Adrenal gland (tissue), 12 donors: Measurements from ENCODE around the gene WDR48. TPM values are rescaled to one million over a fixed set of nuclear protein-coding genes. Genes with fewer than 3 reads are reported as not detected.

ENCODE experiments used
- DNase-seq, 7 donors: peaks; one replicate each; pipeline ENCODE4 v3.0.0-alpha.2; 2019 to 2020
- H3K27ac ChIP-seq, 5 donors: fragments of 200-600 bp; sonication (generic) in 4 of 5; 1 replicate in 3 of 5; 2 replicates in 2 of 5; pipeline versions ENCODE4 v1.5.1 to v1.8.0; 2016 to 2020; ENCODE audit warnings: mild to moderate bottlenecking in 1 of 5
- H3K27me3 ChIP-seq: fragments of 200-600 bp; 2 replicates; pipeline ENCODE4 v1.8.0; 2021
- H3K36me3 ChIP-seq, 2 donors: fragments of 200-600 bp; replicated peaks in 1 of 2; 1 replicate in 1 of 2; 2 replicates in 1 of 2; pipeline versions ENCODE4 v1.5.1 to v1.8.0; 2018 to 2022
- H3K4me1 ChIP-seq, 2 donors: fragments of 200-600 bp; replicated peaks in 1 of 2; 1 replicate in 1 of 2; 2 replicates in 1 of 2; pipeline versions ENCODE4 v1.5.1 to v1.8.0; 2018 to 2021
- H3K4me3 ChIP-seq, 4 donors: fragments of 200-600 bp; sonication (generic) in 3 of 4; one replicate each; pipeline ENCODE4 v1.5.1; 2016 to 2018
- H3K9me3 ChIP-seq, 3 donors: fragments of 200-600 bp; sonication (generic) in 1 of 3; replicated peaks in 1 of 3; 1 replicate in 2 of 3; 2 replicates in 1 of 3; pipeline versions ENCODE4 v1.5.1 to v1.8.0; 2016 to 2021
- CTCF ChIP-seq, 6 experiments: fragments of 450-650 bp in 4 of 6; fragments of 200-600 bp in 2 of 6; sonication (generic) in 1 of 6; IDR thresholded peaks; 1 replicate in 5 of 6; 2 replicates in 1 of 6; pipeline versions ENCODE4 v1.5.1 to v1.8.0; 2016 to 2021; ENCODE audit warnings: antibody characterized with exemption in 6 of 6, mild to moderate bottlenecking in 2 of 6, moderate library complexity in 1 of 6
- POLR2A ChIP-seq, 2 donors: fragments of 450-650 bp; IDR thresholded peaks; one replicate each; pipeline ENCODE4 v1.6.1; 2017; ENCODE audit warnings: antibody characterized with exemption in 2 of 2, mild to moderate bottlenecking in 2 of 2, moderate library complexity in 1 of 2
- WGBS, 4 donors: extraction: QIAGEN DNeasy Blood & Tissue Kit in 2 of 4; methylation state at CpG; one replicate each; pipeline versions ENCODE4 v1.1.5 to v1.1.7; 2013 to 2017; 5-methylcytosine and 5-hydroxymethylcytosine counted together
- intact Hi-C, 2 donors: fragments of 100-400 bp; cut with DNase I; formaldehyde crosslinking; loops; one replicate each; pipeline versions ENCODE4 v1.14.1 to v1.15.0; 2022 to 2023
- polyA plus RNA-seq, 3 donors: library from polyadenylated mRNA; stranded (reverse); fragments of 200-250 nt in 2 of 3; fragments of 350-450 nt in 1 of 3; fragmentation: Illumina TruSeq in 1 of 3; extraction: RNeasy Lipid Tissue Mini Kit (QIAGEN cat#74804) in 1 of 3; gene quantifications; one replicate each; pipeline ENCODE4 v1.2.3, GENCODE V29; 2013 to 2014
- total RNA-seq, 9 donors: library from RNA; depleted of rRNA in 4 of 9; stranded (reverse); fragments of >200 nt in 4 of 9; fragments of 120-200 nt in 1 of 9; fragmentation: NEBNext Ultra II Directional in 1 of 9; extraction: Animal tissue kit (Norgen Biotek cat#: 25700) in 1 of 9; gene quantifications; one replicate each; pipeline versions ENCODE4 v1.1.0 to v1.2.4, GENCODE V29; 2013 to 2023
- donor health status: healthy with polysubstance abuse.
- donor health status: Bipolar disorder and iron deficiency.
- donor health status: DM: yes; HTN: yes; CAD: no.
- donor health status: DM: no; HTN: no; CAD: no.
- donor health status: DM: no; HTN: no; CAD: no.
- donor health status: DM: yes; HTN: yes; CAD: no.

WDR48 gene
- total and polyA plus RNA-seq, 12 donors, result 15.4 to 57.1 (median 28.7) TPM

GRCh38 chr3:39090922-39091321, 39.1 kb downstream of the WDR48 start:
- no peaks in the 10 kb centered on the region for H3K9me3 ChIP-seq
- no peak overlapping the region for H3K27ac ChIP-seq
- intact Hi-C loops, result no loop called here
- DNase-seq, result no peak
- no peaks in the 10 kb centered on the region for H3K4me1 ChIP-seq
- no peak overlapping the region for H3K4me3 ChIP-seq
- H3K27me3 ChIP-seq, result no peaks in the 10 kb centered on the region
- TF ChIP-seq CTCF (IDR thresholded peaks at IDR 0.05) (no peak), POLR2A (IDR thresholded peaks at IDR 0.05) (no peak)
- peaks cover 0 to 76% of the 10 kb centered on the region in 2 donors for H3K36me3 ChIP-seq
- 91 to 96% (median 94%) methylated on average over 2 of the region's 2 CpGs for WGBS, 4 donors

- Histone ChIP-seq H3K4me3 (no peak overlapping the region), H3K27ac (no peak overlapping the region), H3K9me3 (no peaks in the 10 kb centered on the region), H3K27me3 (no peaks in the 10 kb centered on the region), H3K4me1 (no peaks in the 10 kb centered on the region), H3K36me3 (peaks cover 0 to 89% of the 10 kb centered on the region in 2 donors)
- 83 to 87% (median 85%) methylated on average over 7 of the region's 7 CpGs for WGBS, 4 donors
- TF ChIP-seq POLR2A (IDR thresholded peaks at IDR 0.05) (no peak), CTCF (IDR thresholded peaks at IDR 0.05) (no peak)
- intact Hi-C loops, result no loop called here
- peak in 1 of 7 donors; percentile 27 for DNase-seq
Measured at GRCh38 chr3:39094851-39095677, 43.2 kb downstream of the WDR48 start.

GRCh38 chr3:39095778-39096177, 44.0 kb downstream of the WDR48 start:
- Histone ChIP-seq H3K9me3 (no peaks in the 10 kb centered on the region), H3K27ac (no peak overlapping the region), H3K27me3 (no peaks in the 10 kb centered on the region), H3K36me3 (peaks cover 0 to 89% of the 10 kb centered on the region in 2 donors), H3K4me1 (no peaks in the 10 kb centered on the region), H3K4me3 (no peak overlapping the region)
- peak in 1 of 7 donors; percentile 41 for DNase-seq
- 63 to 80% (median 71%) methylated on average over 3 of the region's 3 CpGs for WGBS, 4 donors
- no peak for TF ChIP-seq CTCF (IDR thresholded peaks at IDR 0.05)
- TF ChIP-seq POLR2A (IDR thresholded peaks at IDR 0.05), result no peak
- intact Hi-C loops, result no loop called here

GRCh38 chr3:39096775-39097174, 45.0 kb downstream of the WDR48 start:
- H3K27ac ChIP-seq, result peak overlapping the region in 1 of 5 donors; percentile 28
- TF ChIP-seq POLR2A (IDR thresholded peaks at IDR 0.05) (no peak), CTCF (IDR thresholded peaks at IDR 0.05) (no peak)

More at GRCh38 chr3:39096775-39097174, 45.0 kb downstream of the WDR48 start:
- no peak overlapping the region for H3K4me3 ChIP-seq
- peak in 1 of 7 donors; percentile 53 for DNase-seq
- H3K27me3 ChIP-seq, result no peaks in the 10 kb centered on the region
- H3K9me3 ChIP-seq, result no peaks in the 10 kb centered on the region
- peaks cover 0 to 81% of the 10 kb centered on the region in 2 donors for H3K36me3 ChIP-seq
- intact Hi-C loops, result no loop called here
- WGBS, 4 donors, result 24 to 42% (median 35%) methylated on average over 3 of the region's 3 CpGs
- H3K4me1 ChIP-seq, result no peaks in the 10 kb centered on the region
